ENCODE measurements around the gene B3GNT3. TPM values are rescaled to one million over a fixed set of nuclear protein-coding genes. Genes with fewer than 3 reads are reported as not detected.

B3GNT3 gene
- total and polyA plus RNA-seq, 2 of the 8 experiments (the other 6 are each of a cell fraction or from before 2014, with no cell fraction given), result 1.5 TPM

DNA sequence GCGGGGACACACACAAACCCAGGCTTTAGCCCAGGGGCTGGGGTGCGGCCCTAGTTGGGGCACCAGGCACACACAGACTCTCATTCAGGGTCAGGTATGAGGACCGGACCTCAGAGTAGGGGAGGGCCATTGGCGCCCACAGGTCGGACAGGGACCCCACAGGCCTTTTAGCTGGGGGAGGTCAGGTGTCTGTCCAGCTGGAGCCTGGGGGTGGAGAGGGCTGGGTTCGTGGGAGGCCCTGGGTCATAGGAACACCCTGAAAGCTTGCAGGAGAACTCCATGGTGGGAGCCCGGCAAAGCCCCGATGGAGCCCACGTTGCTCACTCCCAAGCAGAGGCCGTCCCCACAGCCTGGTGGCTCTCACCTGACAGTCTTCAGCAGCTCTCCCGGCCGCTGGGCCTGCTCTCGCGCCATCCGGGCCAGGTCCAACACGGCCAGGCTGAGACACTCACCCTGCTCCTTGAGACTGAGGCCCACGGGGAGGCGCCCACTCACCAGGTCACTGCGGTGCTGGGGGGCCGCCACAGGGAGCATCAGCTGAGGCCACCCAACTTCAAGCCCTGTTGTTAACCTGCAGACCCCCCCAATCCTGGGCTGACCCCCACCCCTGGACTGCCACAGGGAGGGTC is 47.8 kb downstream of the B3GNT3 start (continued):
- TF ChIP-seq, protein P1, sequence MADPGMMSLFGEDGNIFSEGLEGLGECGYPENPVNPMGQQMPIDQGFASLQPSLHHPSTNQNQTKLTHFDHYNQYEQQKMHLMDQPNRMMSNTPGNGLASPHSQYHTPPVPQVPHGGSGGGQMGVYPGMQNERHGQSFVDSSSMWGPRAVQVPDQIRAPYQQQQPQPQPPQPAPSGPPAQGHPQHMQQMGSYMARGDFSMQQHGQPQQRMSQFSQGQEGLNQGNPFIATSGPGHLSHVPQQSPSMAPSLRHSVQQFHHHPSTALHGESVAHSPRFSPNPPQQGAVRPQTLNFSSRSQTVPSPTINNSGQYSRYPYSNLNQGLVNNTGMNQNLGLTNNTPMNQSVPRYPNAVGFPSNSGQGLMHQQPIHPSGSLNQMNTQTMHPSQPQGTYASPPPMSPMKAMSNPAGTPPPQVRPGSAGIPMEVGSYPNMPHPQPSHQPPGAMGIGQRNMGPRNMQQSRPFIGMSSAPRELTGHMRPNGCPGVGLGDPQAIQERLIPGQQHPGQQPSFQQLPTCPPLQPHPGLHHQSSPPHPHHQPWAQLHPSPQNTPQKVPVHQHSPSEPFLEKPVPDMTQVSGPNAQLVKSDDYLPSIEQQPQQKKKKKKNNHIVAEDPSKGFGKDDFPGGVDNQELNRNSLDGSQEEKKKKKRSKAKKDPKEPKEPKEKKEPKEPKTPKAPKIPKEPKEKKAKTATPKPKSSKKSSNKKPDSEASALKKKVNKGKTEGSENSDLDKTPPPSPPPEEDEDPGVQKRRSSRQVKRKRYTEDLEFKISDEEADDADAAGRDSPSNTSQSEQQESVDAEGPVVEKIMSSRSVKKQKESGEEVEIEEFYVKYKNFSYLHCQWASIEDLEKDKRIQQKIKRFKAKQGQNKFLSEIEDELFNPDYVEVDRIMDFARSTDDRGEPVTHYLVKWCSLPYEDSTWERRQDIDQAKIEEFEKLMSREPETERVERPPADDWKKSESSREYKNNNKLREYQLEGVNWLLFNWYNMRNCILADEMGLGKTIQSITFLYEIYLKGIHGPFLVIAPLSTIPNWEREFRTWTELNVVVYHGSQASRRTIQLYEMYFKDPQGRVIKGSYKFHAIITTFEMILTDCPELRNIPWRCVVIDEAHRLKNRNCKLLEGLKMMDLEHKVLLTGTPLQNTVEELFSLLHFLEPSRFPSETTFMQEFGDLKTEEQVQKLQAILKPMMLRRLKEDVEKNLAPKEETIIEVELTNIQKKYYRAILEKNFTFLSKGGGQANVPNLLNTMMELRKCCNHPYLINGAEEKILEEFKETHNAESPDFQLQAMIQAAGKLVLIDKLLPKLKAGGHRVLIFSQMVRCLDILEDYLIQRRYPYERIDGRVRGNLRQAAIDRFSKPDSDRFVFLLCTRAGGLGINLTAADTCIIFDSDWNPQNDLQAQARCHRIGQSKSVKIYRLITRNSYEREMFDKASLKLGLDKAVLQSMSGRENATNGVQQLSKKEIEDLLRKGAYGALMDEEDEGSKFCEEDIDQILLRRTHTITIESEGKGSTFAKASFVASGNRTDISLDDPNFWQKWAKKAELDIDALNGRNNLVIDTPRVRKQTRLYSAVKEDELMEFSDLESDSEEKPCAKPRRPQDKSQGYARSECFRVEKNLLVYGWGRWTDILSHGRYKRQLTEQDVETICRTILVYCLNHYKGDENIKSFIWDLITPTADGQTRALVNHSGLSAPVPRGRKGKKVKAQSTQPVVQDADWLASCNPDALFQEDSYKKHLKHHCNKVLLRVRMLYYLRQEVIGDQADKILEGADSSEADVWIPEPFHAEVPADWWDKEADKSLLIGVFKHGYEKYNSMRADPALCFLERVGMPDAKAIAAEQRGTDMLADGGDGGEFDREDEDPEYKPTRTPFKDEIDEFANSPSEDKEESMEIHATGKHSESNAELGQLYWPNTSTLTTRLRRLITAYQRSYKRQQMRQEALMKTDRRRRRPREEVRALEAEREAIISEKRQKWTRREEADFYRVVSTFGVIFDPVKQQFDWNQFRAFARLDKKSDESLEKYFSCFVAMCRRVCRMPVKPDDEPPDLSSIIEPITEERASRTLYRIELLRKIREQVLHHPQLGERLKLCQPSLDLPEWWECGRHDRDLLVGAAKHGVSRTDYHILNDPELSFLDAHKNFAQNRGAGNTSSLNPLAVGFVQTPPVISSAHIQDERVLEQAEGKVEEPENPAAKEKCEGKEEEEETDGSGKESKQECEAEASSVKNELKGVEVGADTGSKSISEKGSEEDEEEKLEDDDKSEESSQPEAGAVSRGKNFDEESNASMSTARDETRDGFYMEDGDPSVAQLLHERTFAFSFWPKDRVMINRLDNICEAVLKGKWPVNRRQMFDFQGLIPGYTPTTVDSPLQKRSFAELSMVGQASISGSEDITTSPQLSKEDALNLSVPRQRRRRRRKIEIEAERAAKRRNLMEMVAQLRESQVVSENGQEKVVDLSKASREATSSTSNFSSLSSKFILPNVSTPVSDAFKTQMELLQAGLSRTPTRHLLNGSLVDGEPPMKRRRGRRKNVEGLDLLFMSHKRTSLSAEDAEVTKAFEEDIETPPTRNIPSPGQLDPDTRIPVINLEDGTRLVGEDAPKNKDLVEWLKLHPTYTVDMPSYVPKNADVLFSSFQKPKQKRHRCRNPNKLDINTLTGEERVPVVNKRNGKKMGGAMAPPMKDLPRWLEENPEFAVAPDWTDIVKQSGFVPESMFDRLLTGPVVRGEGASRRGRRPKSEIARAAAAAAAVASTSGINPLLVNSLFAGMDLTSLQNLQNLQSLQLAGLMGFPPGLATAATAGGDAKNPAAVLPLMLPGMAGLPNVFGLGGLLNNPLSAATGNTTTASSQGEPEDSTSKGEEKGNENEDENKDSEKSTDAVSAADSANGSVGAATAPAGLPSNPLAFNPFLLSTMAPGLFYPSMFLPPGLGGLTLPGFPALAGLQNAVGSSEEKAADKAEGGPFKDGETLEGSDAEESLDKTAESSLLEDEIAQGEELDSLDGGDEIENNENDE (IDR thresholded peaks at IDR 0.05; ENCODE audit: insufficient replicate concordance, low read length), result no peak
- TF ChIP-seq ASH2L (IDR thresholded peaks at IDR 0.05; ENCODE audit: low read length), result no peak
- no peak for TF ChIP-seq ZNF274 (IDR thresholded peaks at IDR 0.05; ENCODE audit: borderline replicate concordance, extremely low read depth, low read length)
- TF ChIP-seq, protein P2, sequence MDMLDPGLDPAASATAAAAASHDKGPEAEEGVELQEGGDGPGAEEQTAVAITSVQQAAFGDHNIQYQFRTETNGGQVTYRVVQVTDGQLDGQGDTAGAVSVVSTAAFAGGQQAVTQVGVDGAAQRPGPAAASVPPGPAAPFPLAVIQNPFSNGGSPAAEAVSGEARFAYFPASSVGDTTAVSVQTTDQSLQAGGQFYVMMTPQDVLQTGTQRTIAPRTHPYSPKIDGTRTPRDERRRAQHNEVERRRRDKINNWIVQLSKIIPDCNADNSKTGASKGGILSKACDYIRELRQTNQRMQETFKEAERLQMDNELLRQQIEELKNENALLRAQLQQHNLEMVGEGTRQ (IDR thresholded peaks at IDR 0.05; ENCODE audit: low read length), result no peak
- TF ChIP-seq, protein P3, sequence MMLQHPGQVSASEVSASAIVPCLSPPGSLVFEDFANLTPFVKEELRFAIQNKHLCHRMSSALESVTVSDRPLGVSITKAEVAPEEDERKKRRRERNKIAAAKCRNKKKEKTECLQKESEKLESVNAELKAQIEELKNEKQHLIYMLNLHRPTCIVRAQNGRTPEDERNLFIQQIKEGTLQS (IDR thresholded peaks at IDR 0.05; ENCODE audit: insufficient read depth, low read depth, low read length), result no peak
